Kidney capillary endothelial cell (primary cell): ENCODE measurements around the gene ERVMER34-1.

ENCODE experiments used
- DNase-seq: peaks from one replicate; pipeline ENCODE4 v3.0.0-alpha.2; 2018; ENCODE audit warnings: low spot score

ERVMER34-1 gene, protein sequence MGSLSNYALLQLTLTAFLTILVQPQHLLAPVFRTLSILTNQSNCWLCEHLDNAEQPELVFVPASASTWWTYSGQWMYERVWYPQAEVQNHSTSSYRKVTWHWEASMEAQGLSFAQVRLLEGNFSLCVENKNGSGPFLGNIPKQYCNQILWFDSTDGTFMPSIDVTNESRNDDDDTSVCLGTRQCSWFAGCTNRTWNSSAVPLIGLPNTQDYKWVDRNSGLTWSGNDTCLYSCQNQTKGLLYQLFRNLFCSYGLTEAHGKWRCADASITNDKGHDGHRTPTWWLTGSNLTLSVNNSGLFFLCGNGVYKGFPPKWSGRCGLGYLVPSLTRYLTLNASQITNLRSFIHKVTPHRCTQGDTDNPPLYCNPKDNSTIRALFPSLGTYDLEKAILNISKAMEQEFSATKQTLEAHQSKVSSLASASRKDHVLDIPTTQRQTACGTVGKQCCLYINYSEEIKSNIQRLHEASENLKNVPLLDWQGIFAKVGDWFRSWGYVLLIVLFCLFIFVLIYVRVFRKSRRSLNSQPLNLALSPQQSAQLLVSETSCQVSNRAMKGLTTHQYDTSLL

GRCh38 chr4:52750819-52751486 lies at the start of gene ERVMER34-1:
Gene ERVMER34-1 (minus strand): TSS chr4:52751425. CDS start chr4:52745520, 5,905 bp downstream.
- no peak for DNase-seq

GRCh38 chr4:52799813-52800212 lies 48.6 kb upstream of the ERVMER34-1 start:
- DNase-seq: no peak

DNA sequence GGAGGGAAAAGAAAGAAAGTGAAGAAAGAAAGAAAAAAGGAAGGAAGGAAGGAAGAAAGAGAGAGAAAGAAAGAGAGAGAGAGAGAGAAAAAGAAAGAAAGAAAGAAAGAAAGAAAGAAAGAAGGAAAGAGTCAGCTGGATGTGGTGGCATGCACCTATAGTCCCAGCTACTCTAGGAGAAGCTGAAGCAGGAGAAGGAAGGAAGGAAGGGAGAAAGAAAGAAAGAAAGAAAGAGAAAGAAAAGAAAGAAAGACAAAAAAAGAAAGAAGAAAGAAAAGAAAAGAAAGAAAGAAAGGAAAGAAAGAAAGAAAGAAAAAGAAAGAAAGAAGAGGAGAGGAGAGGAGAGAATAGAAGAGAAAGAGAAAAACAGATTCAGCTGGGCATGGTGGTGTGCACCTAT lies 44.3 kb upstream of the ERVMER34-1 start:
- DNase-seq: no peak

DNA sequence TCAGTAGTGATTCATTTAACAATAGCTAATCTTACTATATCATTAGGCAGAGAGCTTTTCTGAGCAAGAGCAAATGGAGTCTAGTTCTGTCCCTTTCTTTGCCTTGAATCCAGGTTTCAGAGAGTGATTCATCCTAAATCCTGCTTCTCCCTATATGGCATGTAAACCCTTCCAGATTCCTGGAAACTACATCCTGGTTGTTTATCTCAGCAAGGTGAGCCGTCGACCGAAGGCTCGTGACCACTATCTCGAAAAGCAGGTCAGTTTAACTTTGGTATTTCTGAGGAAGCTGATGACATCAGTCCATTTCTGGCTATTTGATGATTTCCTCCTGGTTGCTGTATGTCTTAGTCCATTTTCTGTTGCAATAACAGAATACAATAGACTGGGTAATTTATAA lies 40.7 kb upstream of the ERVMER34-1 start:
- DNase-seq: no peak

- no peak for DNase-seq
Observed at GRCh38 chr4:52789774-52790173, 38.5 kb upstream of the ERVMER34-1 start.

GRCh38 chr4:52788806-52789205 lies 37.6 kb upstream of the ERVMER34-1 start:
- DNase-seq: no peak

DNA sequence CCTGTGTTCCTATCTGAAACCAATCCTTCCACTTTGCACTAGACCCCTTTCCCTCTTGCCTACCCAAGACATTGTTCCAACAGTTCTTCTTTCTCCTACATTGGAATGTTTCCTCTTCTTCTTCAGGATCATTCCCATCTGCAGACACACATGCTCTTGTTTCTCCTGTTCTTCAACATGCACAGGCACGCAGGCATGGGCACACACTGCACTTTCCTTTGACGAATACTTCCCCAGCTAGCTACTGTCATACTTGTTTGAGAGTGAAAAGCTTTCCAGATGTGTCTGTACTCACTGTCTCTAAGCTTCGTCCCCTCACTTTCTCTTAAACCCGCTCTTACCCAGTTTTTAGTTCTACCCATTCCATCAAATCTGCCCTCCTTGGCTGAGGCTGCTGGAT lies 31.8 kb upstream of the ERVMER34-1 start:
- DNase-seq: no peak

DNA sequence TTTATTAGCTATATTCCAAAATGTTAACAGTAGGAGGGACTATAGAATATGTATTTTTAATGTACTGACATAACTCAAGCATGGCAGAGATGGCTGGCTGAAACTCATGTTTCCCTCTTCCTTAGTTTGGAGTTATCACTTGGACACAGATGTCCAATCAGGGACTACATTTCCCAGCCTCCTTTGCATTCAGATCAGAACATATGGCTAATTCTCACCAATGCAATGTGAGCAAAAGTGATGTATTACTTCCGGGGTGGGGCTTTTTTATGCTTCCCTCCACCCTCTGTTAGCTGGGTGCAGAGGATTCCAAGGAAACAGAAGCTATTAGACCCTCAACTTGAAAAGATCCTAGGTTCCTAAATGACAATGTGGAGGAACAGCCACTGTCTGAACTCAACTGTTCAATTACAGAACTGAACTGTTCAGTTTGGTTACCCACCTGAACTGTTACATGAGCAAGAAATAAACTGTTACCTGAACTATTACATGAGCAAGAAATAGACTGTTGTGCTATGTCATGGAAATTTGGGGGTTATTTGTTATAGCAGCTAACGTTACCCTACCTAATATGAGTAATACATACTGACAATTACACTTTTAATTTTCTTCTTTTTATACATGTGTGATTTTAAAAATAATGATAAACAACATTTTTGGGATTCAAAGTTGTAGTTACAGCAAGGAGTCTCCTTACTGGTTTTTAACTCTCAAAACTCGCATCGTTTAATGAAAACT lies 29.6 kb upstream of the ERVMER34-1 start:
- DNase-seq: no peak

- DNase-seq: no peak
Observed at GRCh38 chr4:52780206-52780605, 29.0 kb upstream of the ERVMER34-1 start.

GRCh38 chr4:52760256-52760655 lies 9.0 kb upstream of the ERVMER34-1 start:
- DNase-seq: no peak

- no peak for DNase-seq
Observed at GRCh38 chr4:52755426-52755825, 4.2 kb upstream of the ERVMER34-1 start.

- no peak for DNase-seq
Observed at GRCh38 chr4:52752936-52753335, 1.7 kb upstream of the ERVMER34-1 start.

GRCh38 chr4:52751487-52751911 lies 274 bp upstream of the ERVMER34-1 start:
- DNase-seq: no peak

GRCh38 chr4:52750213-52750612 lies 1.0 kb downstream of the ERVMER34-1 start:
- no peak for DNase-seq

- no peak for DNase-seq
Observed at GRCh38 chr4:52748432-52748831, 2.8 kb downstream of the ERVMER34-1 start.

DNA sequence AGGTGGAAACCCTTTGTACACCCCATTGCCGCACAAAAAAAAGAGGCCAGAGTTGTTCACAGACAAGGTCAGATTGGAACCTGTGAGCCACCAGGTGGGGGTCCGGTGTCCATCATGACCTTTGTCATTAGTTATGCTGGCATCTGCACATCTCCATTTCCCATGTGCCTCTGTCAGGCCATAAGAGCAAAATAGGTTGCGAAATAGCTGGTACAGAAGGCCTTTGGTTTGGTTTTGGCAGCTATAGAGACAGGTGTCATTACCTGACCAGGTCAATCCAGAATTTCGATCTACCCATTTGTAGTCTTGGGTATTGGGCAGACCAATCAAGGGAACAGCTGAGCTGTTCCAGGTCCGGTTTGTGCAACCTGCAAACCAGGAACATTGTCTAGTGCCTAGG lies 6.6 kb downstream of the ERVMER34-1 start:
- no peak for DNase-seq

GRCh38 chr4:52743444-52744019 lies 7.7 kb downstream of the ERVMER34-1 start:
- DNase-seq: no peak

GRCh38 chr4:52729586-52729985 lies 21.6 kb downstream of the ERVMER34-1 start:
- DNase-seq: no peak

DNA sequence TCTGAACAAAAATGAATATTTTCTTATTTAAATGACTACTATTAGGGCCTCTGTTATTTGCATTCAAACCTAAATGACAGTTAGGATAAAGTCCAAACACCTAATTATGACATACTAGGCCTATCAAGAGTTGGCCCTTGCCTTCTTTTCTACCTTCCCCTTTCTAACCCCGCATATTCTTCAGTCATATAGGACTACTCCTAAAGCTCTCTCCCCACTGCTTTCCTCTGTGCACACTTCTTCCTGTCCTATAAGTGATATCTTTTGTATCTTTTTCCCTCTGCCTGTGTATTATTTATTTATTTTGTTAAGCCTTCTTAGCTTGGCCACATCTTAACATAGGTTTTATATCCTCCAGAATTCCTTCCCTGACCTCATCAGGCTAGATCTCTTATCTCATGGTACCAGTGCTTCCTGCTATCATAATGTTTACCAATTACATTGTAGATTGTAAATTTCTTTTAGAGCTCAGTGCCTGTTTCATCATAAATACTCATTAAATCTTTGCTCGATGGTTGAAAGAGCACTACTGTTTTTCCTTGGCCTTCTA lies 22.5 kb downstream of the ERVMER34-1 start:
- no peak for DNase-seq

DNA sequence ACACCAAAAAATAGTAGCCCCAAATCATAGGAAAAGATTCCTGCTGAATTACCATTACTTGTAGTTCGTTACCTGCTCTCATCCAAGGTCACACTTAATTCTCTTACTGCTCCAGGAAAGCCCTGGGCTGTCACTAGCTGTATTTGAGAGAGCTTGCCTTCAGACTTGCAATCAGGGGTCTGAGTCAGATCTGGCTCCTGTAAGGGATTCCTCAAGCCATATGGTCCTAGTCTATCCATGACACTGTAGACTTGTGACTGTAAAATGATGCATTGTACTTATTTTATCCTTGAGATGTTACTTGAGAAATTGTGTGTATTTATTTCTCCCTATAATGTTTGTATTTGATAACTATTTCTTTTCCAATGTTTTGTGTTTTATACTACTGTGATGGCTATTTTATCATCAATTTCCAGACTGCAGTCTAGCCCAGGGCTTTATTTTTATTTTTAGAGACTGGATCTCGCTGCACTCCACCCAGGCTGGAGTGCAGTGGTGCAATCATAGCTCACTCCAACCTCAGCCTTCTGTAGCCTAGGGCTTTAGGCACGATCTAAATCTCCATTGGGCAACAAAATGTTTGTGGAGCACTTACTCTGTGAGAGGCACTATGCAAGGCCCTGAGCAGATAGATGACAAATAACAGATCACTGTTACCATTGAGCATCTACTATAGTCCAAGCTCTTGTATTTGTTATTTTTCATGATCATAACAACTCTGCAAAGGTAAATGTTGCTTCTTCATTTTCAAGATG lies 24.2 kb downstream of the ERVMER34-1 start:
- no peak for DNase-seq
